CD4-positive, alpha-beta T cell treated with Interferon alpha-2 for 1 hour (primary cell): ENCODE results near the gene OGFRL1.
A peak's percentile ranks its signal among the peaks of the same experiment; 100 is the strongest.

Source experiments
- DNase-seq, 2 donors: peaks; one replicate each; pipeline ENCODE4 v3.0.0-alpha.2; 2020 to 2022

OGFRL1 gene

GRCh38 chr6:71336901-71337300, 48.3 kb downstream of the OGFRL1 start:
- DNase-seq, result no peak

DNA sequence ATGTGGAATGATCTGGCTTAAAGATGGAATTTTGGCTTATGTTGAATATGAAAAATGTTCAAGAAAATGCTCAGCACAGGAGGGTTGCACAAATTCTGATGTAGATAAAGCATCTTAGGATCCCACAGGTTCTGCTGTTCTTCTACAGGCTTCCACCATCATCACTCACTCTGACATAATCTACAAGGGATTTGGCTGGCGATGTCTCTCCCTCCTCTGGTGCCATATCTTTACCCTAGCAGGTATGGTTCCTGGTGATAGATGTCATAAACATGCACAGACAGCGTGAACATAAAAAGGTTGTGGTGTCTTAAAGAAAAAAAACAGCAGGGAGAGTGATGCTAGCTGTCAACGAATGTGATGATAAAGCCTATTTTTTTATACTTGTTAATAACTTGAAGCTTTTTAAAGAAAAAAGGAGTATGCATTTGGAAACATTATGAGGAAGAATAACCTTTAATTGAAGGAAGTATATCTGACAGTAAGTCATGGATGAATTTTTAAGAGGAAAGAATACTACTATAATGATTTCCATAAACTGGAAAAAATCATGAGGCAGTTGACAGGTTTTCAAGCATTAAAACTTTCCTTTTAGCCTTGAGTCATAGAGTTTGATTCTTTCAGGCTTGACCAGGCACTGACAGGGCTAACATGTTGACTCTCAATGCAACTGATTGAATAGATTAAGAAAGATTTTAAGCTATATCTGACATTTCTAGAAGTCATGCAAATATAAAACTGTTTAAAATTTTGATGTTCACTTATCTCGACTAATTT, 50.1 kb downstream of the OGFRL1 start:
- no peak for DNase-seq

- no peak for DNase-seq
These were observed 54.2 kb downstream of the OGFRL1 start for GRCh38 chr6:71342772-71343171.

DNA sequence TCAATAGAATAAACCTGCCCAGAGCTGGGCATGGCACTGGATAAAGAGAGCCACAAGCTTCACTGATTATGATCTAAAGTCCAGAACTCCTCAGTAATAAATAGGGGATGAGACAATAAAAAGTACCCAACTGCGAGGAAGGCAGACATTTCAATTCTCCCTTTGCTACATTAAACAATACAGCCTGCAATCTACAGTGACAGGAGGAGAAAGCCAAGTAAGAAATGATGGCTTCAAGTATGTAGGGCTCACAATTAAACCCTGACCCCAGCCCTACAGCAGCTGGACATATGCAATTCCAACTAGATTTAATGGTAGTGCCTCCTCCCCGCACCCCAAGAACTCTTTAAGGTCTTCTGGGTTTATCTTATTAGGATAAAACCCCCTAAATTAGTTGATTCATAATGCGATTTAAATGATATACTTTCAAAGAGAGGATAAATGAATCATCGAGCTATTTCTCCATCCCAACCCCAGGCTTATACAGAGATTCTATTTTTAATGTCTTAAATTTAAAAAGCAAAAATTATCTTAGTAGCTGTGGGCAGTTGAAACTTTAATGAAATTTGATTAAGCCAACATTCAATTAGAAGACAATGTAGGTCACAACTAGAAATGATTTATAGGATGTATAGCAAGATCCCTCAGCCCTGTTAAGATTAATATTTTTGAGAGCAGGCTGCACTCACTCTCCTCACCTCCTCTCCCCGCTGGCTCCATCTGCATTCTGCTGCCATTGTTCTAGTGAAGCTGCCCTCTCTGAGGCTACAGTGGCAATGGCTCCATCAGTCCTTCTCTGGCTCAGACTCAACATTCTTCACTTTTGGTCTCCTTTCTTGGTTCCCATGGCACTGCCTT, 57.1 kb downstream of the OGFRL1 start:
- DNase-seq, result no peak

DNA sequence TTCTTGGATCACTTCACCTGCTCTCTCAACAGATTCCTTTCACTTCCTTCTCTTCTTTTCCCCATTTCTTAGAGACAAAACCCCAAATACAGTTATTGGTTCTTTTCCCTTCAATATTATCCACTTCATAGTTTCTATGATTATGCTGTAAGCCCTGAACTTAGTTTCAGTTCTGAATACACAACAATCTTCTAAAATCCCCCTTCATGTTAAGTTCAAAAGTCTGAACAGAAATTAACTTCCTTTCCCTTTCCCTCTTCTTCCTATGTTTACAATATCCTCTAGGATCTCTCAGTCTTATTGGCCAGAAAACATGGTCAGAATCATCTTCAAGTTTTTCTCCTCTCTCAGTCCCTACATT, 57.7 kb downstream of the OGFRL1 start:
- no peak for DNase-seq

- DNase-seq, result no peak
These were observed 58.5 kb downstream of the OGFRL1 start for GRCh38 chr6:71347119-71347518.

- peak in 1 of 2 donors; percentile 41 for DNase-seq
These were observed 60.8 kb downstream of the OGFRL1 start for GRCh38 chr6:71349395-71349794.

DNA sequence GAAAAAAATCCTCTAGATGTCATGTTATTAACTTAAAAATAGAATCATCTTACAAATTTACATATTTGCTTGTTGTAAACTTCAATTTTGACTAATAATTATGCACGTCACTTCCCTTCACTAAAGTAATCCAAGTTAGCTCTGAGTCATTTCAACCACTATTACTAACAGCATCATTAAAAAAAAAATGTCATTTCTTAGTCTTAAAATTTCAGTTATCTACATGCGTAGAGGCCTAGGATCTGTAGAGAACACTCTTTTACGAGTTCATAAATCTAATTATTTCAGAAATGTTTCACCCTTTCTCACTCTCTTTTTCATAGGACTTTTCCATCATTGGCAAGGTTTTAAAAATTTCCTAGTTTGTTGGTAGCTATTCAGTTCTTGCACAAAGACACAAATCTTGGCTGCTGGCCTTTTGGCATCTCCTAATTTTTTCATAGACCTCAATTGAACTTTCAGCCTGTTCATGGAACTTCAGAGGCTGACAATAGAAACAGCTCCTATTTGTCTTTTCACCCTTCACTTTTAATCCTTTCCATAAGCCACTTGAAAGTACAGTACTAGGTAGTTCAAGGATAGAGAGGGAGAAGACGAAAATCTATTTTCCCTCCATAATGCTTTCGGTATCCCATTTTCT, 61.5 kb downstream of the OGFRL1 start:
- DNase-seq, result no peak

DNA sequence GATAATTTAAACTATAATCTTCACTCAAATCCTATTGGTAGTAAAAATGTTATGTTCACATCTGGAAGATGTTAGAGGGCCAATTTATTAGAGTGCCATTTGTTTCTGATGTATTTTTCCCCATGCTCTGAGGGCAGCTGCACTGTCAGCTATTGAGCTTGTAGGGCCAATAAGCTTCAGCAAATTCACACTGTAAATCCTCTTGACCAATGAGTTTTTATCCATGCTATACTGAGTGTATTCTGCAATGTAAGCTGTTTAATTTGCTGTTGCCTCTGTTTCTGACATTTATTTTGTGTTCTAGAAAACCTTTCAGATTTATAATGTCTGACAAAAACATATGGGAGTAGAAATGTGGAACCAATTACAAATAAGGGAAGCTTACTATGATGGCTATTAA, 62.6 kb downstream of the OGFRL1 start:
- no peak for DNase-seq
